Mesenchymal stem cell (in vitro differentiated cells and primary cell): Measurements from ENCODE around the gene SPATS2.

Experiments used
- DNase-seq: peaks from one replicate; pipeline ENCODE4 v3.0.0-alpha.2; 2013
- H2AFZ ChIP-seq: one replicate; pipeline ENCODE4 v1.6.1; 2013; ENCODE audit warnings: low read depth, mild to moderate bottlenecking, control low read depth, inconsistent platforms, low read length, moderate library complexity
- H2AK5ac ChIP-seq: 2 replicates; pipeline ENCODE4 v1.6.1; 2013; ENCODE audit warnings: low read length, moderate library complexity, mild to moderate bottlenecking, inconsistent platforms; ENCODE audit not compliant: severe bottlenecking
- H2BK120ac ChIP-seq: one replicate; pipeline ENCODE4 v1.6.1; 2013; ENCODE audit warnings: low read depth, mild to moderate bottlenecking, inconsistent platforms, low read length, moderate library complexity
- H2BK12ac ChIP-seq, 2 experiments: one replicate each; pipeline ENCODE4 v1.6.1; 2013; ENCODE audit warnings: inconsistent platforms in 2 of 2, low read length in 2 of 2, mild to moderate bottlenecking in 2 of 2, moderate library complexity in 2 of 2, control low read depth in 1 of 2
- H2BK15ac ChIP-seq: one replicate; pipeline ENCODE4 v1.6.1; 2013; ENCODE audit warnings: mild to moderate bottlenecking, low read depth, inconsistent platforms; ENCODE audit not compliant: poor library complexity, severe bottlenecking
- H2BK5ac ChIP-seq: 2 replicates; pipeline ENCODE4 v1.6.1; 2013; ENCODE audit warnings: low read depth, mild to moderate bottlenecking, low read length, control low read depth, inconsistent platforms; ENCODE audit not compliant: poor library complexity, severe bottlenecking
- H3K14ac ChIP-seq, 2 experiments: one replicate each; pipeline ENCODE4 v1.6.1; 2013; ENCODE audit warnings: inconsistent platforms in 2 of 2, low read length in 2 of 2, control low read depth in 1 of 2, mild to moderate bottlenecking in 1 of 2, moderate library complexity in 1 of 2
- H3K18ac ChIP-seq, 2 experiments: one replicate each; pipeline ENCODE4 v1.6.1; 2013; ENCODE audit warnings: inconsistent platforms in 2 of 2, low read length in 2 of 2, control low read depth in 1 of 2, low read depth in 1 of 2, mild to moderate bottlenecking in 1 of 2
- H3K23ac ChIP-seq, 2 experiments: one replicate each; pipeline ENCODE4 v1.6.1; 2013; ENCODE audit warnings: inconsistent platforms in 2 of 2, low read length in 2 of 2, mild to moderate bottlenecking in 2 of 2, moderate library complexity in 2 of 2, control low read depth in 1 of 2
- H3K27ac ChIP-seq: 2 replicates; pipeline ENCODE4 v1.5.1; 2013; ENCODE audit warnings: mild to moderate bottlenecking, moderate library complexity, low read length, control low read depth, inconsistent platforms; ENCODE audit not compliant: poor library complexity, severe bottlenecking
- H3K27me3 ChIP-seq, 2 experiments: 2 replicates each; pipeline versions ENCODE4 v1.6.1 to v1.7.0; 2013; ENCODE audit warnings: low read length in 2 of 2, mild to moderate bottlenecking in 2 of 2, moderate library complexity in 2 of 2, control low read depth in 1 of 2, inconsistent platforms in 1 of 2; ENCODE audit not compliant: control insufficient read depth in 1 of 2, insufficient read depth in 1 of 2
- H3K36me3 ChIP-seq, 2 experiments: 2 replicates each; pipeline versions ENCODE4 v1.6.1 to v1.7.0; 2013; ENCODE audit warnings: low read length in 2 of 2, control low read depth in 1 of 2, inconsistent platforms in 1 of 2, low read depth in 1 of 2, mild to moderate bottlenecking in 1 of 2; ENCODE audit not compliant: insufficient read depth in 2 of 2, control insufficient read depth in 1 of 2
- H3K4ac ChIP-seq, 2 experiments: one replicate each; pipeline ENCODE4 v1.6.1; 2013; ENCODE audit warnings: inconsistent platforms in 2 of 2, low read length in 2 of 2, mild to moderate bottlenecking in 2 of 2, moderate library complexity in 2 of 2, control low read depth in 1 of 2, low read depth in 1 of 2
- H3K4me1 ChIP-seq: 2 replicates; pipeline ENCODE4 v1.6.1; 2013; ENCODE audit warnings: low read depth, low read length, control low read depth; ENCODE audit not compliant: control insufficient read depth, insufficient read depth
- H3K4me2 ChIP-seq: 2 replicates; pipeline ENCODE4 v1.6.1; 2013; ENCODE audit warnings: low read length, mild to moderate bottlenecking, inconsistent platforms; ENCODE audit not compliant: poor library complexity, severe bottlenecking
- H3K4me3 ChIP-seq, 2 experiments: 2 replicates each; pipeline versions ENCODE4 v1.5.1 to v1.7.0; 2013; ENCODE audit warnings: low read length in 2 of 2, mild to moderate bottlenecking in 2 of 2, control low read depth in 1 of 2, low read depth in 1 of 2; ENCODE audit not compliant: insufficient read depth in 1 of 2
- H3K79me1 ChIP-seq: replicated peaks from 2 replicates; pipeline ENCODE4 v1.6.1; 2013; ENCODE audit warnings: mild to moderate bottlenecking, control low read depth, low read length, inconsistent platforms; ENCODE audit not compliant: poor library complexity, severe bottlenecking
- H3K9ac ChIP-seq: 2 replicates; pipeline ENCODE4 v1.7.0; 2013; ENCODE audit warnings: mild to moderate bottlenecking, low read length, moderate library complexity
- H3K9me3 ChIP-seq: 2 replicates; pipeline ENCODE4 v1.7.0; 2013; ENCODE audit warnings: mild to moderate bottlenecking, low read length; ENCODE audit not compliant: control insufficient read depth
- H4K8ac ChIP-seq: one replicate; pipeline ENCODE4 v1.6.1; 2013; ENCODE audit warnings: inconsistent platforms, mild to moderate bottlenecking, low read length, moderate library complexity
- H4K91ac ChIP-seq: one replicate; pipeline ENCODE4 v1.6.1; 2013; ENCODE audit warnings: mild to moderate bottlenecking, low read length, inconsistent platforms
- WGBS: methylation state at CpG from one replicate; pipeline ENCODE4 v1.1.7; 2013; ENCODE audit warnings: mixed read lengths; 5-methylcytosine and 5-hydroxymethylcytosine counted together

Gene SPATS2

GRCh38 chr12:49420556-49420955 lies 53.3 kb downstream of the SPATS2 start:
- Histone ChIP-seq H3K14ac (no peak overlapping the region), H2AK5ac (no peak overlapping the region), H3K36me3 (no peaks in the 10 kb centered on the region), H4K91ac (no peak overlapping the region), H3K9me3 (no peaks in the 10 kb centered on the region), H3K4me2 (no peak overlapping the region), H2BK15ac (no peak overlapping the region), H3K4me3 (no peak overlapping the region), H3K18ac (no peak overlapping the region), H4K8ac (no peak overlapping the region), H2BK12ac (no peak overlapping the region), H3K27me3 (no peaks in the 10 kb centered on the region), H3K79me1 (peaks cover 14% of the 10 kb centered on the region), H3K9ac (no peak overlapping the region), H2BK5ac (no peak overlapping the region), H2AFZ (no peak overlapping the region), H3K27ac (no peak overlapping the region), H2BK120ac (no peak overlapping the region), H3K4me1 (no peaks in the 10 kb centered on the region), H3K4ac (no peak overlapping the region), H3K23ac (no peak overlapping the region)
- DNase-seq: no peak
- 98% methylated on average over 2 of the region's 4 CpGs for WGBS

- Histone ChIP-seq H3K14ac (no peak overlapping the region), H3K4me2 (no peak overlapping the region), H3K9me3 (no peaks in the 10 kb centered on the region), H3K4me1 (no peaks in the 10 kb centered on the region), H2BK15ac (no peak overlapping the region), H3K27me3 (no peaks in the 10 kb centered on the region), H2BK120ac (no peak overlapping the region), H3K4me3 (no peak overlapping the region), H3K27ac (no peak overlapping the region), H3K18ac (no peak overlapping the region), H2BK12ac (no peak overlapping the region), H4K91ac (no peak overlapping the region), H3K9ac (no peak overlapping the region), H3K36me3 (no peaks in the 10 kb centered on the region), H2AFZ (no peak overlapping the region), H2BK5ac (no peak overlapping the region), H4K8ac (no peak overlapping the region), H3K4ac (no peak overlapping the region), H3K23ac (no peak overlapping the region), H2AK5ac (no peak overlapping the region), H3K79me1 (peaks cover 9% of the 10 kb centered on the region)
- no peak for DNase-seq
- WGBS: no CpG with 5 or more reads among the region's 1 CpG
These were observed 54.9 kb downstream of the SPATS2 start for GRCh38 chr12:49422114-49422513.

GRCh38 chr12:49428793-49429192 lies 61.5 kb downstream of the SPATS2 start:
- Histone ChIP-seq H2AK5ac (no peak overlapping the region), H3K36me3 (no peaks in the 10 kb centered on the region), H3K14ac (peak overlapping the region in 1 of 2 experiments; percentile 41), H3K4me1 (peaks cover 1% of the 10 kb centered on the region), H3K4me2 (peak overlapping the region; percentile 22), H3K9me3 (no peaks in the 10 kb centered on the region), H3K4me3 (peak overlapping the region in 1 of 2 experiments; percentile 44), H3K79me1 (peaks cover 11% of the 10 kb centered on the region), H2BK120ac (no peak overlapping the region), H4K91ac (no peak overlapping the region), H3K27ac (peak overlapping the region; percentile 26), H2AFZ (no peak overlapping the region), H2BK12ac (no peak overlapping the region), H3K27me3 (no peaks in the 10 kb centered on the region), H4K8ac (no peak overlapping the region), H3K9ac (peak overlapping the region; percentile 53), H3K4ac (no peak overlapping the region), H2BK5ac (no peak overlapping the region), H3K23ac (no peak overlapping the region), H3K18ac (no peak overlapping the region), H2BK15ac (no peak overlapping the region)
- peak; percentile 67 for DNase-seq
- 75% methylated on average over 2 of the region's 4 CpGs for WGBS

- no peak overlapping the region for H2BK12ac ChIP-seq
- H3K27ac ChIP-seq: no peak overlapping the region
- no peak for DNase-seq
- no peak overlapping the region for H3K4me2 ChIP-seq
- no peak overlapping the region for H4K8ac ChIP-seq
- H2BK5ac ChIP-seq: no peak overlapping the region
- no peak overlapping the region for H2BK15ac ChIP-seq
- no peak overlapping the region for H2AK5ac ChIP-seq
- no peak overlapping the region for H3K4ac ChIP-seq
- no peak overlapping the region for H3K23ac ChIP-seq
- H3K9me3 ChIP-seq: no peaks in the 10 kb centered on the region
- peaks cover 1% of the 10 kb centered on the region for H3K4me1 ChIP-seq
- no peak overlapping the region for H3K4me3 ChIP-seq
- H3K79me1 ChIP-seq: peaks cover 10% of the 10 kb centered on the region
- H4K91ac ChIP-seq: no peak overlapping the region
- no peak overlapping the region for H3K18ac ChIP-seq
- no peak overlapping the region for H3K14ac ChIP-seq
- H3K9ac ChIP-seq: no peak overlapping the region
- H2AFZ ChIP-seq: no peak overlapping the region
- no peaks in the 10 kb centered on the region for H3K36me3 ChIP-seq
- no CpG with 5 or more reads among the region's 2 CpGs for WGBS
- no peaks in the 10 kb centered on the region for H3K27me3 ChIP-seq
- H2BK120ac ChIP-seq: no peak overlapping the region
These were observed 65.4 kb downstream of the SPATS2 start for GRCh38 chr12:49432616-49433015.
